Mesendoderm (in vitro differentiated cells): ENCODE data around the gene SEC22B.
"Not testable (repeated sequence)": the region's sequence is repeated elsewhere in the genome, so short reads cannot be mapped to it uniquely, and the experiment has no call there.

Source experiments
- DNase-seq: peaks from one replicate; pipeline ENCODE4 v3.0.0; 2013
- H2AK5ac ChIP-seq: 2 replicates; pipeline ENCODE4 v1.6.1; 2013; ENCODE audit warnings: low read length, inconsistent platforms
- H2BK120ac ChIP-seq: 2 replicates; pipeline ENCODE4 v1.6.1; 2013; ENCODE audit warnings: low read depth, mild to moderate bottlenecking, low read length, moderate library complexity, mixed read lengths
- H2BK15ac ChIP-seq: replicated peaks from 2 replicates; pipeline ENCODE4 v1.6.1; 2013; ENCODE audit warnings: low read depth, mild to moderate bottlenecking, moderate library complexity
- H2BK5ac ChIP-seq: 2 replicates; pipeline ENCODE4 v1.6.1; 2013; ENCODE audit warnings: low read length, inconsistent platforms
- H3K18ac ChIP-seq: 2 replicates; pipeline ENCODE4 v1.6.1; 2013; ENCODE audit warnings: mild to moderate bottlenecking, low read length, mixed read lengths
- H3K23ac ChIP-seq: one replicate; pipeline ENCODE4 v1.6.1; 2013; ENCODE audit warnings: low read length
- H3K27ac ChIP-seq: 2 replicates; pipeline ENCODE4 v1.5.1; 2013; ENCODE audit warnings: low read depth, mild to moderate bottlenecking, inconsistent platforms, low read length, moderate library complexity
- H3K27me3 ChIP-seq: 2 replicates; pipeline ENCODE4 v1.6.1; 2013; ENCODE audit warnings: low read length, control low read depth, mild to moderate bottlenecking, inconsistent platforms; ENCODE audit not compliant: insufficient read depth, poor library complexity
- H3K36me3 ChIP-seq: 2 replicates; pipeline ENCODE4 v1.6.1; 2013; ENCODE audit warnings: low read length, inconsistent platforms; ENCODE audit not compliant: control insufficient read depth, insufficient read depth
- H3K4ac ChIP-seq: one replicate; pipeline ENCODE4 v1.6.1; 2013; ENCODE audit warnings: low read depth, mild to moderate bottlenecking, low read length, moderate library complexity
- H3K4me1 ChIP-seq: 2 replicates; pipeline ENCODE4 v1.6.1; 2013; ENCODE audit warnings: low read depth, low read length, inconsistent platforms; ENCODE audit not compliant: control insufficient read depth
- H3K4me2 ChIP-seq: 2 replicates; pipeline ENCODE4 v1.6.1; 2013; ENCODE audit warnings: low read length
- H3K4me3 ChIP-seq: 2 replicates; pipeline ENCODE4 v1.5.1; 2013; ENCODE audit warnings: mild to moderate bottlenecking, low read length
- H3K56ac ChIP-seq: one replicate; pipeline ENCODE4 v1.6.1; 2013; ENCODE audit warnings: low read length
- H3K79me1 ChIP-seq: 2 replicates; pipeline ENCODE4 v1.6.1; 2013; ENCODE audit warnings: low read length, inconsistent platforms
- H3K79me2 ChIP-seq: 2 replicates; pipeline ENCODE4 v1.6.1; 2013; ENCODE audit warnings: mild to moderate bottlenecking, low read length; ENCODE audit not compliant: control insufficient read depth, insufficient read depth
- H3K9ac ChIP-seq: 2 replicates; pipeline ENCODE4 v1.6.1; 2013; ENCODE audit warnings: low read length, inconsistent platforms
- H4K5ac ChIP-seq: one replicate; pipeline ENCODE4 v1.6.1; 2013; ENCODE audit warnings: low read length
- H4K8ac ChIP-seq: one replicate; pipeline ENCODE4 v1.6.1; 2013; ENCODE audit warnings: low read depth, mild to moderate bottlenecking, control low read depth, low read length, moderate library complexity
- WGBS: extraction: QIAGEN DNeasy Blood & Tissue Kit; methylation state at CpG from one replicate; pipeline ENCODE4 v1.1.7; 2013; ENCODE audit warnings: low lambda C conversion rate, missing lambda C conversion rate; ENCODE audit not compliant: insufficient coverage; ENCODE audit errors: extremely low coverage; 5-methylcytosine and 5-hydroxymethylcytosine counted together

Gene SEC22B

GRCh38 chr1:120196863-120197775 lies 20.8 kb upstream of the SEC22B start:
- not testable (repeated sequence) for H3K4me1 ChIP-seq, H3K27ac ChIP-seq, H3K79me1 ChIP-seq, H4K8ac ChIP-seq, H4K5ac ChIP-seq, H3K23ac ChIP-seq, H2BK120ac ChIP-seq, H3K27me3 ChIP-seq, H3K4me3 ChIP-seq, H3K79me2 ChIP-seq, H3K18ac ChIP-seq, H2AK5ac ChIP-seq, H2BK5ac ChIP-seq, H3K4ac ChIP-seq, H3K36me3 ChIP-seq, H3K9ac ChIP-seq, H3K4me2 ChIP-seq, H3K56ac ChIP-seq, H2BK15ac ChIP-seq
- DNase-seq: peak; percentile 1
- WGBS: no CpG with 5 or more reads among the region's 55 CpGs

DNA sequence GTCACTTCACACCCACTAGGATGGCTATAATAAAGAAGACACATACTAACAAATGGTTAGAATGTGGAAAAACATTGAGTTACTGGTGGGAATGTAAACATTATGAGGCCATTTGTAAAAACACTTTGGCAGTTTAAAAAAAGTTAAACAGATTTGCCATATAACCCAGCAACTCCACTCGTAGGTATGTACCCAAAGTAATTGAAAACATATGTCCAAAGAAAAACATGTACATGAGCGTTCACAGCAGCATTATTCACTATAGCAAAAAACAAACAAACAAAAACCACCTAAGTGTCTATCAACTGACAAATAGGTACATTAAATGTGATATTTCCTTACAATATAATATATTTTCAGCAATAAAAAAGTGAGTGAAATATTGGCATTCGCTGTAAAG lies 12.3 kb upstream of the SEC22B start:
- not testable (repeated sequence) for H3K27me3 ChIP-seq, H3K4ac ChIP-seq, H4K5ac ChIP-seq, H3K27ac ChIP-seq, H3K79me2 ChIP-seq, H3K23ac ChIP-seq, H3K18ac ChIP-seq, H3K4me1 ChIP-seq, H2BK5ac ChIP-seq, H2BK120ac ChIP-seq, H2AK5ac ChIP-seq, H3K36me3 ChIP-seq, H3K4me2 ChIP-seq, H4K8ac ChIP-seq, H3K79me1 ChIP-seq, H3K9ac ChIP-seq, DNase-seq, H3K4me3 ChIP-seq, H2BK15ac ChIP-seq, H3K56ac ChIP-seq
- WGBS: no CpG with 5 or more reads among the region's 3 CpGs

DNA sequence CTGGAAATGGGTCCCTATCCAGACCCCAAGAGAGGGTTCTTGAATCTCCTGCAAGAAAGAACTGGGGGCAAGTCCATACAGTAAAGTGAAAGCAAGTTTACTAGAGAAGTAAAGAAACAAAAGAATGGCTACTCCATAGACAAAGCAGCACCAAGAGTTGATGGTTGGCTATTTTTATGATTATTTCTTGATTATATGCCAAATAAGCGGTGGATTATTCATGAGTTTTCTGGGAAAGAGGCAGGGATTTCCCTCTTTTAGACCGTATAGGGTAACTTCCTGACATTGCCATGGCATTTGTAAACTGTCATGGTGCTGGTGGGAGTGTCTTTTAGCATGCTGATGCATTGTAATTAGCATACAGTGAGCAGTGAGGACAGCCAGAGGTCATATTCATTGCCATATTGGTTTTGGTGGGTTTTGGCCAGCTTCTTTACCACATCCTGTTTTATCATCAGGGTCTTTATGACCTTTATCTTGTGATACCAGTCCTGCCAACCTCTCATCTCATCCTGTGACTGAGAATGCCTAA lies 5.9 kb upstream of the SEC22B start:
- not testable (repeated sequence) for H4K5ac ChIP-seq, H3K79me2 ChIP-seq, H2BK15ac ChIP-seq, H3K27me3 ChIP-seq, H2BK5ac ChIP-seq, DNase-seq, H3K56ac ChIP-seq, H3K4me1 ChIP-seq, H3K9ac ChIP-seq, H3K23ac ChIP-seq, H3K4ac ChIP-seq, H3K79me1 ChIP-seq, H2BK120ac ChIP-seq, H3K18ac ChIP-seq, H2AK5ac ChIP-seq, H3K27ac ChIP-seq, H4K8ac ChIP-seq, H3K4me3 ChIP-seq, H3K4me2 ChIP-seq, H3K36me3 ChIP-seq
- no CpG with 5 or more reads among the region's 2 CpGs for WGBS

DNA sequence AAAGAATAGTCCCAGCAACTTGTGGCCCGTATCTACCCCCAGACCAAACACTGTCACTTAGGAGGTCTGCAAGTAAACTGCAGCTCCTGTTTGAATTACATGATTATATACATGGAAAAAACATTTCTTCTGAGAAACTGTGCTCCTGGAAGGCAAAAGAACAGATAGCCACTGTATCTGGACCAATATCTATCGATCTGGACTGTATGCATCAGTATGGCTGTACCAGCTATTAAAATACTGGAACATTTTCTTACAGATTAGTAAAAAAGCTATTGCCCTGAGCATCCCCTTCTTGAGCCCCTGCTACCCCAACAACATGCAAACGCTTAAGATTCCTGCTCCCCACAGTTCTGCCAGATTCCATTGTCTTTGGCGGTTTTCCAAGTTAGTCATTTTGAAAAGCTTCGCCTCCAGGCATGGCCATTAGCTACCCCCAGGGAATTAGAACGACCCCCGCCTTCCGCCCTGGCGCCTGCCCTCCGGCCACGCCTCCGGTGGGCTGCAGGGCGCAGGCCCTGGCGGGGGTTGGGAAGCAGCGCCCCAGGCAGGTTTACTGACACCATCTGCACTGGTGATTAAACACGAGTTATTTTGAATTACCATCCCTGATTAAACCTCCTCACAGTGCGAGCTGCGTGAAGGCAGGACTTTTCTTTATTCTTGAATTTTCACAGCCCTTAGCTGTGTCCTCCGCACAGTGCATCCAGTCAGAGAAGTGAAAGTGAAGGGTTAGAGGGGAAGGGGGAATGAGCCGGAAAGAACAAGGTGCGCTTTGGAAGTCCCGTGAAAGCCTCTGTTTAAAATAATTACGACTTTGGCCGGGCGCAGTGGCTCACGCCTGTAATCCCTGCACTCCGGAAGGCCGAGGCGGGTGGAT lies 3.7 kb upstream of the SEC22B start:
- DNase-seq: peak; percentile 69
- H3K27me3 ChIP-seq, H3K27ac ChIP-seq, H3K4me1 ChIP-seq, H4K5ac ChIP-seq, H3K23ac ChIP-seq, H4K8ac ChIP-seq, H3K4me3 ChIP-seq, H3K79me2 ChIP-seq, H3K56ac ChIP-seq, H2AK5ac ChIP-seq, H3K4me2 ChIP-seq, H3K36me3 ChIP-seq, H2BK5ac ChIP-seq, H3K9ac ChIP-seq, H2BK120ac ChIP-seq, H3K79me1 ChIP-seq: not testable (repeated sequence)
- H3K18ac ChIP-seq: peak overlapping the region; percentile 60
- peak overlapping the region; percentile 31 for H3K4ac ChIP-seq
- H2BK15ac ChIP-seq: peak overlapping the region; percentile 92
- WGBS: no CpG with 5 or more reads among the region's 29 CpGs

- no CpG with 5 or more reads among the region's 6 CpGs for WGBS
- no peak overlapping the region for H3K4me3 ChIP-seq
- H3K56ac ChIP-seq: peak overlapping the region; percentile 12
- no peaks in the 10 kb centered on the region for H3K4me1 ChIP-seq
- H3K79me1 ChIP-seq: no peaks in the 10 kb centered on the region
- H2BK120ac ChIP-seq: no peak overlapping the region
- no peaks in the 10 kb centered on the region for H3K36me3 ChIP-seq
- H3K9ac ChIP-seq: no peak overlapping the region
- no peak overlapping the region for H2AK5ac ChIP-seq
- H3K27me3 ChIP-seq: no peaks in the 10 kb centered on the region
- H4K8ac ChIP-seq: no peak overlapping the region
- H4K5ac ChIP-seq: no peak overlapping the region
- H3K79me2 ChIP-seq: peaks cover 6% of the 10 kb centered on the region
- H3K4ac ChIP-seq: no peak overlapping the region
- peak; percentile 40 for DNase-seq
- no peak overlapping the region for H3K23ac ChIP-seq
- H2BK5ac ChIP-seq: peak overlapping the region; percentile 45
- H3K27ac ChIP-seq: no peak overlapping the region
- H2BK15ac ChIP-seq: peak overlapping the region; percentile 92
- no peak overlapping the region for H3K4me2 ChIP-seq
- H3K18ac ChIP-seq: no peak overlapping the region
These were observed 2.8 kb upstream of the SEC22B start for GRCh38 chr1:120178799-120179756.
